ENCODE data around the gene POLR2J2.
A peak's percentile ranks its signal among the peaks of the same experiment; 100 is the strongest.
"Not testable (repeated sequence)": the region's sequence is repeated elsewhere in the genome, so short reads cannot be mapped to it uniquely, and the experiment has no call there.

POLR2J2 gene

GRCh38 chr7:102667523-102667922 lies 3.9 kb downstream of the POLR2J2 start:
- not testable (repeated sequence) for DNase-seq

- not testable (repeated sequence) for DNase-seq
Measured at GRCh38 chr7:102666850-102667249, 4.6 kb downstream of the POLR2J2 start.

DNA sequence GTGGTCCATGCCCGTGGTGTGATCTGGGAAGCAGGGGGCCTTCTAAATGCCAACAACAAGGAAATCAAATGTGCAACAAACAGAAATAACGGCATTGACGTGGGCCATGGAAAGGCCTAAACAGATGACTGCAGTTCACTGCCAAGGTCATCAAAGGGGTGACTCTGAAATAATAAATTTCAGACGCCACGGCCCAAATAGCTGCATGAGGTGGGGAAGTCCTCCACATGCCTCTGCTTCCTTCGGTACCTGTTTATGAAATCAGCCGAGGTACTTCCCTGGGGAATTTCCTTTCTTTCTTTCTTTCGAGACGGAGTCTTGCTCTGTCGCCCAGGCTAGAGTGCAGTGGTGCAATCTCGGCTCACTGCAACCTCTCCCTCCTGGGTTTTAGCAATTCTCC lies 6.7 kb downstream of the POLR2J2 start:
- DNase-seq = not testable (repeated sequence)

DNA sequence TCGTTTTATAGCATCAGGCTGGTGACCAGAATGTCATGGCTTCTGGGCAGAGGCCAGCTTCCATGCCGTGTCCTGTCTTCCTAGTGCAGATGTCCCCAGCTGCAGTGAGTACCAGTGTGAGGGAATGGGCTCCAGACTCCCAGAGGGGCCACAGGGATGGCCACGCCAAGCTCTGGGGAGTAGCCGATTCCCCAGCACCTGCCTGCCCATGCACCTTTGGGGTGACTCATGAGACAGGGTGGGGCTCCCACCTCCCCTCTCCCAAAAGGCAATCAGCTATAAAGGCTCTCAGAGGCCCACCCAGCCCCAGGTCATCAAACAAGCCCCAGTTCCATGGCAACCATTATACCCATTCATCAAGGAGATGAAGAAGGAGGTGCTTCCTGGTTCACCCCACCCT lies 21.5 kb downstream of the POLR2J2 start, which contains the start of gene SPDYE2B:
Gene SPDYE2B (plus strand): TSS at position 396 of the 400 bp plus-strand sequence. CDS start 2,030 bp downstream, outside the sequence.
- not testable (repeated sequence) for DNase-seq

GRCh38 chr7:102647813-102648212 lies 23.6 kb downstream of the POLR2J2 start:
- DNase-seq = not testable (repeated sequence)

DNA sequence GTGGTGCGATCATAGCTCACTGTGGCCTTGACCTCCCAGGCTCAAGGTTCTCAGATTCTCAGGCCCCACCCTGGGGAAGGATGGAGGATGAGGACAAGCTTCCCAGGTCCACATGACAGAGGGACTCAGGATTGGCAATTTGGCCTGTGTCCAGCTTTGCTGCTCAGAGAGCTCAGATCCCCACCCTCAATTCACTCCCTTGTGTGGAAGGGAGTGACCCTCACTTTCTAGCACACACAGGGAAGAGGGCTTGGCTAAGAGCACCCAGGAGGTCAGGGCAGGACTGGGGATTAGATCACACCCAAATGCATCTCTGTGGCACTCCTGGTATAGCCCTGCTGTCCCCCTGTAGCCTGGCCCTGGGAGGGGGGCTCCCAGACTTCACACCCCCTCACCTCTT lies 28.1 kb downstream of the POLR2J2 start:
- DNase-seq = not testable (repeated sequence)

- not testable (repeated sequence) for DNase-seq
Measured at GRCh38 chr7:102642691-102643090, 28.8 kb downstream of the POLR2J2 start, which contains the start of gene UPK3BL1. UPK3BL1 (minus strand) TSS chr7:102642791; CDS start chr7:102642741, 50 bp downstream.

DNA sequence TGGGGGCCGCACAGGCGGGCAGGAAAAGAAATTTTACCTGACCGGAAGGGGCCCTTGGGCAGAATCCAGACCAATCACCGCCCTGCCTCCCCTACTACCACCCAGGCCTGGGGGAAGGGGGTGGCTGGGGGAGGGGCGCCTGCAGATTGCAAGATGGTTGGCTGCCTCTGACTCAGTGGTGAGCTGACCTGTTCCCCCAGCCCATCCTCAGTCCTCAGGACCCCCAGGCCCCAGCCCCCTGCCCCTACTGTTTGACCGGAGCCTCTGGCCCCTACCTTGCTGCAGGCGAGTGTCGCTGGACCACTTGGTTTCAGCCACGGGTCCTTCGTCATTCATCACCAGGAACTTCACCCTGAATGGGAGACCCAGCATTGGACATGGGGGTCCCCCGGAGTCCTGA lies 32.6 kb downstream of the POLR2J2 start:
- not testable (repeated sequence) for DNase-seq

GRCh38 chr7:102636956-102637355 lies 34.5 kb downstream of the POLR2J2 start:
- DNase-seq = not testable (repeated sequence)

GRCh38 chr7:102635354-102635753 lies 36.1 kb downstream of the POLR2J2 start:
- not testable (repeated sequence) for DNase-seq

- not testable (repeated sequence) for DNase-seq
Measured at GRCh38 chr7:102634299-102634698, 37.2 kb downstream of the POLR2J2 start.

- not testable (repeated sequence) for DNase-seq
Measured at GRCh38 chr7:102630622-102631021, 40.8 kb downstream of the POLR2J2 start.

- DNase-seq = not testable (repeated sequence)
Measured at GRCh38 chr7:102627271-102627904, 44.1 kb downstream of the POLR2J2 start.

DNA sequence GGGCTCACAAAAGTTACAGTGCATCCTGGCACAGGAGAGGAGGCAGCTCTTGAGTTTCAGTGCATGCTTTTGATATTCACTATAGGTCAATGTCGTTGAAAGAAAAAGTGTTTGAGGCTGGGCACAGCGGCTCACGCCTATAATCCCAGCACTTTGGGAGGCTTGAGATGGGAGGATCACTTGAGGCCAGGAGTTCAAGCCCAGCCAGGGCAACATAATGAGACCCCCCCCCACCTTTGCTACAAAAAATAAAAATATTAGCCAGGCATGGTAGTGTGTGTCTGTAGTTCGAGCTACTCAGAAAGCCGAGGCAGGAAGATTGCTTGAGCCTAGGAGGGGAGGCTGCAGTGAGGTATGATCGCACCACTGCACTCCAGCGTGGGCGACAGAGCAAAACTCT lies 53.3 kb downstream of the POLR2J2 start:
- not testable (repeated sequence) for DNase-seq

DNA sequence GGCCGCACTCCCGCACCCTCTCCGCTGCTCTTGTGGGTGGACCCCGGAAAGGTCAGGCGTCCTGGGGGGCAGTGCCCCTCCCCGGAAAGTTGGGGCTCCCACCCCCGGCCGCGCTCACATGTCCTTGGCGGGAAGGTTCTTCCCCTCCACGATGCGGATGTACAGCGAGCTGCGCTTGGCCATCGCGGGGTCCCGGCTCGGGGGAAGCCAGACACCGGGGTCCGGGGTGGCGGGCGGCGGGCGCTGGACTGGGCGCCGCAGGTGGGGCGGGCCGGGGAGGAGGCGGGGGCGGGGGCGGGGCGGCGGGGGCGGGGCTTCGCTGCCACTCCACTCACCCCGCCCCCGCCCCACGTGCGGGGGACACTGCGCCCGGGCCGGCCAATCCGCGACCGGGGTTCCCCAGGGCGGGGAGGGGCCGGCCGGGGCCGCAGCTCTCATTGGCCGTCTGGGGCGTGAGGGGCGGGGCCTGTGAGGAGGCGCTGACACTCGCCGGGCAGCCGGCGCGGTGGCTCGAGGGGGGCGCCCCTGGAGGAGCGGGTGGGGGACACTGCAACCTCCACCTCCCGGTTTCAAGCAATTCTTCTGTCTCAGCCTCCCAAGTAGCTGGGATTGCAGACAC lies 54.8 kb downstream of the POLR2J2 start, which contains the start of gene RASA4:
Gene RASA4 (minus strand): TSS at position 250 of the 619 bp plus-strand sequence. CDS start 67 bp downstream, at position 183.
- DNase-seq = peak; percentile 0

All from inflammatory macrophage treated with lipopolysaccharide for 1 hour (primary cell).